GM19467 (cell line): ENCODE data around the gene NT5C2.
"Not testable (repeated sequence)": the region's sequence is repeated elsewhere in the genome, so short reads cannot be mapped to it uniquely, and the experiment has no call there.

ENCODE experiments used
- ATAC-seq: cut with Tn5 transposase; IDR thresholded peaks from one replicate; pipeline ENCODE4 v1.9.1; 2021; ENCODE audit warnings: mild to moderate bottlenecking, moderate library complexity; ENCODE audit not compliant: unreplicated experiment

Gene NT5C2

GRCh38 chr10:103167554-103167953 is 25.5 kb downstream of the NT5C2 start:
- not testable (repeated sequence) for ATAC-seq

- no peak for ATAC-seq
Measured at GRCh38 chr10:103166523-103166922, 26.5 kb downstream of the NT5C2 start.

- not testable (repeated sequence) for ATAC-seq
Measured at GRCh38 chr10:103163766-103164403, 29.2 kb downstream of the NT5C2 start.

- ATAC-seq = no peak
Measured at GRCh38 chr10:103157246-103157645, 35.8 kb downstream of the NT5C2 start.

- no peak for ATAC-seq
Measured at GRCh38 chr10:103155471-103156085, 37.5 kb downstream of the NT5C2 start.

- ATAC-seq = no peak
Measured at GRCh38 chr10:103154521-103155299, 38.4 kb downstream of the NT5C2 start.

- ATAC-seq = no peak
Measured at GRCh38 chr10:103153302-103154197, 39.5 kb downstream of the NT5C2 start.

- ATAC-seq = no peak
Measured at GRCh38 chr10:103149991-103150622, 43.0 kb downstream of the NT5C2 start.

- no peak for ATAC-seq
Measured at GRCh38 chr10:103147645-103148044, 45.4 kb downstream of the NT5C2 start.

- ATAC-seq = no peak
Measured at GRCh38 chr10:103145860-103146466, 47.1 kb downstream of the NT5C2 start.

- no peak for ATAC-seq
Measured at GRCh38 chr10:103145046-103145445, 48.0 kb downstream of the NT5C2 start.

- no peak for ATAC-seq
Measured at GRCh38 chr10:103144041-103144440, 49.0 kb downstream of the NT5C2 start.

GRCh38 chr10:103143641-103144040 is 49.4 kb downstream of the NT5C2 start:
- ATAC-seq = not testable (repeated sequence)

- ATAC-seq = no peak
Measured at GRCh38 chr10:103141950-103142349, 51.1 kb downstream of the NT5C2 start.

- ATAC-seq = no peak
Measured at GRCh38 chr10:103140469-103140868, 52.6 kb downstream of the NT5C2 start.

GRCh38 chr10:103139803-103140202 is 53.3 kb downstream of the NT5C2 start:
- ATAC-seq = no peak

- ATAC-seq = not testable (repeated sequence)
Measured at GRCh38 chr10:103135168-103135567, 57.9 kb downstream of the NT5C2 start.

- no peak for ATAC-seq
Measured at GRCh38 chr10:103130910-103131309, 62.2 kb downstream of the NT5C2 start.

GRCh38 chr10:103130180-103130579 is 62.9 kb downstream of the NT5C2 start:
- not testable (repeated sequence) for ATAC-seq

GRCh38 chr10:103127241-103127640 is 65.8 kb downstream of the NT5C2 start:
- no peak for ATAC-seq
